Measurements from ENCODE around the gene TDP2.

TDP2 gene

GRCh38 chr6:24610672-24611071, 56.0 kb downstream of the TDP2 start:
- no peak overlapping the region for H3K9ac ChIP-seq (ENCODE audit: low read length)
- no peak overlapping the region for H3K27ac ChIP-seq (ENCODE audit: low read length)
- H3K4me3 ChIP-seq (ENCODE audit: low read length), result no peak overlapping the region
- H3K27me3 ChIP-seq (ENCODE audit: control insufficient read depth, insufficient read depth, low read length), result no peaks in the 10 kb centered on the region
- H3K9me3 ChIP-seq (ENCODE audit: control insufficient read depth, low read depth, low read length), result no peaks in the 10 kb centered on the region
- H3K36me3 ChIP-seq (ENCODE audit: control insufficient read depth, low read depth, low read length), result no peaks in the 10 kb centered on the region
- H3K4me1 ChIP-seq (ENCODE audit: control insufficient read depth, low read depth, low read length), result peaks cover 11% of the 10 kb centered on the region

- no peaks in the 10 kb centered on the region for H3K36me3 ChIP-seq (ENCODE audit: control insufficient read depth, low read depth, low read length)
- H3K27ac ChIP-seq (ENCODE audit: low read length), result no peak overlapping the region
- no peak overlapping the region for H3K9ac ChIP-seq (ENCODE audit: low read length)
- H3K4me3 ChIP-seq (ENCODE audit: low read length), result no peak overlapping the region
- H3K27me3 ChIP-seq (ENCODE audit: control insufficient read depth, insufficient read depth, low read length), result no peaks in the 10 kb centered on the region
- H3K9me3 ChIP-seq (ENCODE audit: control insufficient read depth, low read depth, low read length), result no peaks in the 10 kb centered on the region
- no peaks in the 10 kb centered on the region for H3K4me1 ChIP-seq (ENCODE audit: control insufficient read depth, low read depth, low read length)
These were observed 59.2 kb downstream of the TDP2 start for GRCh38 chr6:24607310-24608105.

GRCh38 chr6:24606200-24606930, 60.3 kb downstream of the TDP2 start:
- Histone ChIP-seq H3K9ac (ENCODE audit: low read length) (no peak overlapping the region), H3K4me3 (ENCODE audit: low read length) (no peak overlapping the region), H3K27me3 (ENCODE audit: control insufficient read depth, insufficient read depth, low read length) (no peaks in the 10 kb centered on the region), H3K27ac (ENCODE audit: low read length) (no peak overlapping the region), H3K4me1 (ENCODE audit: control insufficient read depth, low read depth, low read length) (no peaks in the 10 kb centered on the region), H3K9me3 (ENCODE audit: control insufficient read depth, low read depth, low read length) (no peaks in the 10 kb centered on the region), H3K36me3 (ENCODE audit: control insufficient read depth, low read depth, low read length) (no peaks in the 10 kb centered on the region)

GRCh38 chr6:24603241-24603640, 63.5 kb downstream of the TDP2 start:
- no peak overlapping the region for H3K9ac ChIP-seq (ENCODE audit: low read length)
- no peaks in the 10 kb centered on the region for H3K4me1 ChIP-seq (ENCODE audit: control insufficient read depth, low read depth, low read length)
- no peak overlapping the region for H3K27ac ChIP-seq (ENCODE audit: low read length)
- no peaks in the 10 kb centered on the region for H3K27me3 ChIP-seq (ENCODE audit: control insufficient read depth, insufficient read depth, low read length)
- no peak overlapping the region for H3K4me3 ChIP-seq (ENCODE audit: low read length)
- H3K36me3 ChIP-seq (ENCODE audit: control insufficient read depth, low read depth, low read length), result no peaks in the 10 kb centered on the region
- H3K9me3 ChIP-seq (ENCODE audit: control insufficient read depth, low read depth, low read length), result no peaks in the 10 kb centered on the region

DNA sequence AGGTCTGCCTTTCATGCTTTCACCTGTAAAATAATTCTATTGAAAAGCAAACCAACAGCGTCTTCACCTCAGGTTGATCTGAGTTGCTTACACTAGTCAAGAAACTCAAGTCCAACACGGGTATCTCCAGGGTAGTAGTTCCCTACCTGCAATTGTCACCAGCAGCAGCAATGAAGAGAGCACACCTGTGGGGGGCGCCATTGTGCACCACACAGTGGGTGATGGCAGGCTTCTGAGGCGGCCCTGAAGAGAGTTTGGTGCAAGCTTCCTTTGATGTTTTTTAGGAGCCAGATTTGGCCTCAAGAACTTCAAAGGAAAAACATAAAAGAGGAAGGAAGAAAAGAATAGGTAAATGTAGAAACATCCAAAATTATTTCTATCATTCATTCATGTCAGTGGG, 65.8 kb downstream of the TDP2 start:
- H3K4me1 ChIP-seq (ENCODE audit: control insufficient read depth, low read depth, low read length), result no peaks in the 10 kb centered on the region
- H3K9ac ChIP-seq (ENCODE audit: low read length), result no peak overlapping the region
- no peaks in the 10 kb centered on the region for H3K9me3 ChIP-seq (ENCODE audit: control insufficient read depth, low read depth, low read length)
- H3K4me3 ChIP-seq (ENCODE audit: low read length), result no peak overlapping the region
- H3K36me3 ChIP-seq (ENCODE audit: control insufficient read depth, low read depth, low read length), result no peaks in the 10 kb centered on the region
- H3K27ac ChIP-seq (ENCODE audit: low read length), result no peak overlapping the region
- H3K27me3 ChIP-seq (ENCODE audit: control insufficient read depth, insufficient read depth, low read length), result no peaks in the 10 kb centered on the region

All from iPS-18a (cell line).